NT2/D1 (cell line): Measurements from ENCODE around the gene HENMT1.
"Not testable (repeated sequence)": the region's sequence is repeated elsewhere in the genome, so short reads cannot be mapped to it uniquely, and the experiment has no call there.

Experiments used
- DNase-seq: peaks from one replicate; pipeline ENCODE4 v3.0.0-alpha.2; 2011; ENCODE audit warnings: low read depth, low spot score
- H3K27me3 ChIP-seq: 2 replicates; pipeline ENCODE4 v1.6.0; 2011; ENCODE audit warnings: mild to moderate bottlenecking; ENCODE audit not compliant: insufficient read length, insufficient read depth
- H3K36me3 ChIP-seq: 2 replicates; pipeline ENCODE4 v1.6.1; 2011; ENCODE audit warnings: mild to moderate bottlenecking, low read length, mixed read lengths; ENCODE audit not compliant: insufficient read depth, insufficient read length
- H3K4me1 ChIP-seq: 2 replicates; pipeline ENCODE4 v1.5.1; 2011; ENCODE audit not compliant: insufficient read depth, insufficient read length
- H3K4me3 ChIP-seq: 2 replicates; pipeline ENCODE4 v1.5.1; 2011; ENCODE audit warnings: low read depth; ENCODE audit not compliant: insufficient read length
- H3K9ac ChIP-seq: 2 replicates; pipeline ENCODE4 v1.6.0; 2011; ENCODE audit warnings: low read depth; ENCODE audit not compliant: insufficient read length
- H3K9me3 ChIP-seq: 2 replicates; pipeline ENCODE4 v1.5.1; 2011; ENCODE audit warnings: mild to moderate bottlenecking, low read length; ENCODE audit not compliant: insufficient read depth
- SUZ12 ChIP-seq: IDR thresholded peaks from 2 replicates; pipeline ENCODE4 v1.6.1; 2011; ENCODE audit not compliant: insufficient read length, insufficient read depth; ENCODE audit errors: extremely low read depth
- YY1 ChIP-seq: IDR thresholded peaks from 2 replicates; pipeline ENCODE4 v1.6.1; 2011; ENCODE audit not compliant: insufficient read length, insufficient read depth
- ZNF274 ChIP-seq: IDR thresholded peaks from 2 replicates; pipeline ENCODE4 v1.6.1; 2011; ENCODE audit warnings: mild to moderate bottlenecking, low read depth, low read length

Gene HENMT1

GRCh38 chr1:108685529-108685928, 24.6 kb upstream of the HENMT1 start:
- TF ChIP-seq ZNF274 (no peak), YY1 (no peak), SUZ12 (no peak)
- DNase-seq = no peak
- H3K36me3 ChIP-seq = no peaks in the 10 kb centered on the region

GRCh38 chr1:108681701-108682100, 20.8 kb upstream of the HENMT1 start:
- H3K9ac ChIP-seq, H3K27me3 ChIP-seq, H3K36me3 ChIP-seq, DNase-seq, H3K4me3 ChIP-seq, H3K9me3 ChIP-seq, H3K4me1 ChIP-seq: not testable (repeated sequence)

More at GRCh38 chr1:108685529-108685928, 24.6 kb upstream of the HENMT1 start:
- Histone ChIP-seq H3K9me3 (no peaks in the 10 kb centered on the region), H3K4me1 (no peaks in the 10 kb centered on the region), H3K9ac (no peak overlapping the region), H3K27me3 (no peaks in the 10 kb centered on the region), H3K4me3 (no peak overlapping the region)

GRCh38 chr1:108679586-108680213, 18.8 kb upstream of the HENMT1 start:
- H3K4me3 ChIP-seq = no peak overlapping the region
- no peaks in the 10 kb centered on the region for H3K27me3 ChIP-seq
- H3K9me3 ChIP-seq = no peaks in the 10 kb centered on the region; the same call in 1 of the 2 replicates
- H3K9ac ChIP-seq = no peak overlapping the region
- no peaks in the 10 kb centered on the region for H3K4me1 ChIP-seq
- no peaks in the 10 kb centered on the region for H3K36me3 ChIP-seq
- TF ChIP-seq YY1 (no peak), SUZ12 (no peak), ZNF274 (no peak)
- DNase-seq = no peak

- Histone ChIP-seq H3K4me1 (no peaks in the 10 kb centered on the region), H3K27me3 (no peaks in the 10 kb centered on the region), H3K9ac (no peak overlapping the region), H3K36me3 (no peaks in the 10 kb centered on the region), H3K4me3 (no peak overlapping the region), H3K9me3 (no peaks in the 10 kb centered on the region; the same call in 1 of the 2 replicates)
- DNase-seq = no peak
- TF ChIP-seq ZNF274 (no peak), SUZ12 (no peak), YY1 (no peak)
These were observed 17.8 kb upstream of the HENMT1 start for GRCh38 chr1:108678706-108679105.

GRCh38 chr1:108671143-108671542, 10.2 kb upstream of the HENMT1 start:
- Histone ChIP-seq H3K27me3 (no peaks in the 10 kb centered on the region), H3K36me3 (no peaks in the 10 kb centered on the region), H3K4me1 (no peaks in the 10 kb centered on the region), H3K9ac (no peak overlapping the region), H3K4me3 (no peak overlapping the region), H3K9me3 (no peaks in the 10 kb centered on the region; the same call in 1 of the 2 replicates)
- DNase-seq = no peak
- TF ChIP-seq YY1 (no peak), ZNF274 (no peak), SUZ12 (no peak)

GRCh38 chr1:108670131-108670773, 9.4 kb upstream of the HENMT1 start:
- no peak overlapping the region for H3K9ac ChIP-seq
- no peak for DNase-seq
- TF ChIP-seq ZNF274 = no peak
- no peak for TF ChIP-seq YY1
- TF ChIP-seq SUZ12 = no peak
- no peaks in the 10 kb centered on the region for H3K27me3 ChIP-seq
- no peak overlapping the region for H3K4me3 ChIP-seq
- H3K9me3 ChIP-seq = no peaks in the 10 kb centered on the region; the same call in 1 of the 2 replicates
- no peaks in the 10 kb centered on the region for H3K36me3 ChIP-seq
- no peaks in the 10 kb centered on the region for H3K4me1 ChIP-seq

- Histone ChIP-seq H3K9me3 (no peaks in the 10 kb centered on the region; the same call in 1 of the 2 replicates), H3K4me3 (no peak overlapping the region), H3K36me3 (peaks cover 3% of the 10 kb centered on the region), H3K27me3 (no peaks in the 10 kb centered on the region), H3K9ac (no peak overlapping the region), H3K4me1 (no peaks in the 10 kb centered on the region)
- TF ChIP-seq SUZ12 = no peak
- TF ChIP-seq ZNF274 = no peak
- no peak for TF ChIP-seq YY1
- DNase-seq = no peak
These were observed 8.8 kb upstream of the HENMT1 start for GRCh38 chr1:108669679-108670078.
